HG03565 (cell line): Measurements from ENCODE around the gene OSBP2.

Source experiments
- ATAC-seq: cut with Tn5 transposase; IDR thresholded peaks from one replicate; pipeline ENCODE4 v1.9.1; 2021; ENCODE audit warnings: mild to moderate bottlenecking, moderate library complexity; ENCODE audit not compliant: unreplicated experiment

The OSBP2 gene

DNA sequence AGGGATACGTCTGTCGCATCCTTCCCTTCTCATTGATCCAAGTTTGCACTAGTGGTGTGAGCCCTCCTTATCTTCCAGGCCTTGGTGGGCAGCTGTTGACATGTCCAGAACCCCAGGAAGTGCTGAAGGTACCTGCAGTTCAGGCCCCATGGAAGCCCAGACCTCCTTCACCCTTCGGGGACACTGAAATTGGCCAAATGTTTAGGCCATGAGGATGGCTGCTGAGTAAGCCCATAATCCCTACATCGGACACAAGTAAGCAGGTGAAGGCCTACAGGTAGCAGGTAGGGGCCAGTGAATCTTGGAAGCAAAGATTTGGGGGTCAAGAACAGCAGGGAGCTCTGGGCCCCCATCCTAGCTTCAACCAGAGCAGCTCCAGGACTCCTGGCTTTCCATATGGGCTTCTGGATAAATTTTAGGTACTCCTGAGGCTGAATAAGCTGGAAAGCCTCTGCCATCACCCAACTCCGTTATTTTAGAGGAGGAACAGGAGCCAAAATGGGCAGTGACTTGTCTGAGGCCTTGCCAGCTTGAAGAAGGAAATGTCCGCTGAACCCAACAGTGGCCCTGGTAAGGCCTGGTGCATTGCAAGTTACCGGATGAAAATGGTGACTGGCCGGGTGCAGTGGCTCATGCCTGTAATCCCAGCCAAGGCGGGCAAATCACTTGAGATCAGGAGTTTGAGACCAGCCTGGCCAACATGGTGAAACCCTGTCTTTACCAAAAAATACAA is 228.7 kb downstream of the OSBP2 start:
- ATAC-seq = no peak

DNA sequence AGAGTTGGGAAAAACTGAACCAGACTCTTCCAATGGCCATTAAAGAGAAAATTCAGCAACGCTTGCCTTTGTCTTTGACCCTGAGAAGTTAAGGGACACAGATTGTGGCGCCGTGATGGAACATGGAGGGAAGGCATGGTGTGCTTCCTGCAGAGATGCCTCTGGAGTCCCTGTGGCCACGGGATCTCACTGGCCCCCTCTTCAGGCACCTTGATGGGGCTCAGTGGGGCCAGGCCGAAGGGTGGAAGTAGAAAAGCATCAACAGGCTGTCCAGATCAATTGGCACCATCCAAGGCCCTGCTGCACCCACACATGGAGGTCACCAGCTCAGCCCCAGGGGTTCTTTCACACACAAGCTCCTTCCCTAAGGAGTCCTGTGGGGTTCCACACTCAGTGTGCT is 231.0 kb downstream of the OSBP2 start:
- no peak for ATAC-seq

DNA sequence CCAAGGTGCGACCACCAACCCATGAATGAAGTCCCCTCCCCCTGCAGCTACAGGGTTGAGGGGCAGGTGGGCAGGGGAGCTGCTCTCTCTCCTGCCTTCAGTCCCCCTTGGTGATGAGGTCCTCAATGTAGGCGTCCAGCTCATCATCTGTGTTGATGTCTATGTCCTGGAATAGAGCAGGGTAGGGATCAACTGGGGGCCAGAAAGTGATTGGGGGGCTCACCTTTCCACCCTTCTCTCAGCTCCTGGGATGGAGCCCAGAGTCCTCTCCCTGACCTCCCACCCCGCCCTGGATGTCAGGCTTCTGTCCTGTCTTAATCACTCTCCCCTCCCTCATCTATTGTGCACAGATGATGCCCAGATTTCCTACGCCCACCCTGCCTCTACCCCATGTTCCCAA is 232.0 kb downstream of the OSBP2 start:
- no peak for ATAC-seq

DNA sequence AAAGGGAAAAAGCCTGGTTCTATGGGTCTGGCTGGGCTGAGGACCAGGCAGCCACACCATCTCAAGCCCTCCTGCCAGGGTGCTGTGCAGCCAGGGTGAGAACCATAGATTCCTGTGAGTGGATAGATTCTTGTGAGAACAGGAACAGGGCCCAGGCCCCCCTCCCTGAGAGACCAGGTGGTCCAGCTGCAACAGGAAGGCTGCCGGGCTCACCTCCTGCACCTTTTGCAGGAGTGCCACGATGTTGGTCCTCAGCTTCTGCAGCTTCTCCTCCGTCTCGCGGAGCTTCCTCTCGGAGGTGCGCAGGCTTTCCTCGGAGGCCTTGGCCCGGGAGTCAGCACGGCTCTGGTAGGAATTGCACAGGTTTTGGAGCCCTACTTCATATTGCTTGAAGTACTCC is 233.1 kb downstream of the OSBP2 start:
- ATAC-seq = no peak

DNA sequence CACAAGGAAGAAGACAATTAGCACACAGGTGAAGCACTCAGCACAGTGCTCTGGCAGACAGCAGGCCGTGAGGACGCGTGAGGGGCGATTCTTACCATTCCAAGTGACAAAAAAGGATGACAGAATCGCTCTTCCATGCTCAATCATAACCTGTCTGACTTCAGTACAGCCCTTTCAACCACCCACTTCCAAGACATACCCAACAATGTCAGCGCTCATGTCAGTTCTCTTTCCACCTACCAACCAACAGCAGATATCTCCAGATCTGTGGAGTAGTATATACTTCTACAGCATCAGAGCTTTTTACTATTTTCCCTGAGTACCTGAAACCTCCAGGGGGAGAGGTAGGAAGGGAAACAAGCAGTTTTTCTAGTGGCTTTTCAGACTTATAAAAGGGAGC is 233.7 kb downstream of the OSBP2 start:
- no peak for ATAC-seq

DNA sequence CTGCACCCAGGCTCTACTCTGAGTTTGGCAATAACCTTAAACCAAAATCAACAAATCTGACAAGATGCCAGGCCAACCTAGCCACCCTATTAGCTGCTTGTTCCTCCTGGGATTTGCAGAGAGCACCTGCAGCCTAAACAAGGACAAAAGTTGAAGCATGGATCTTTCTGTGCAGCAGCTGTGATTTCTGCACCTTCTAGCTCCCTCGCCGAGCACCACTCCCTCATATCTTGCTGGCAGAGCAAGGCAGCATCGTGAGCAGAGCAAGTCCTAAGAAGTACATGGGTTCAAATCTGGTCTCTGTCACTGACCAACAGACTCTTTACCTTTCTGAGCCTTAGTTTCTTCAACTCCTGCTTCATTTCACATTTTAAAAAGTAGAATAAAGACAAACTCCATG is 235.6 kb downstream of the OSBP2 start:
- no peak for ATAC-seq

DNA sequence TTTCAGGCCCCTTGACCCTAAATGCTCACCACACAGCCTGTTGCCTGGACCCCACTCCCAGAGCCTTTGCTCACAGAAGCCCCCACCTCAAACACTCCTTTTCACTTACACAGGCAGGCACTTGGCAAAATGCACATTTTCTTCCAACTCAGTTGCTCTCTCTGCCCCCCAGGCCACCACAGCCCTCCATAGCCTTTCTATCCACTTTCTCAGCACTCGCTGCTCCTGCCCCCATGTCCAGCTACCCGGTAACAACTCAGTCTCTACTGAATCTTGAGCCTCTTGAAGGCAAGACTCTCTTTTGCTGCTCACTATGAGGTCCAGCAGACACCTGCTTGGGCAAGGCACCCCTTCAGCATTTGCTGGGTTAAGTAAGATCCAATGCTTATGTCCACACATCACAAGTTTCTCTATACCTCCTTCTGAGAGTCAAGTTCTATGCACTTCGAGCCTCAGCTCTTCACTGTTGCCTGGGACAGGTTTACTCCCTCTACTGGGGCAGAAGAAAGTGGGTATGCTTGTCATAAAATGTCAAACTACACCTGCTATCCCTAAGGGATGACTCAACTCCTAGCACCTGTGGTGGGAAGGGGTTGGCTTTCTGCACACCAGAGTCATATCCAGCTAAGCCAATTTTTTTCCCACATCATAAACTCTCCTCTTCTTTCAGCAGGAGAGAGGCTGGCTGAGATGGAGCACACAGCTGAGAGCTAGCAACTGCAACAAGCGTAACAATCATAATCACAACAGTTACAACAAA is 237.0 kb downstream of the OSBP2 start:
- ATAC-seq = no peak

DNA sequence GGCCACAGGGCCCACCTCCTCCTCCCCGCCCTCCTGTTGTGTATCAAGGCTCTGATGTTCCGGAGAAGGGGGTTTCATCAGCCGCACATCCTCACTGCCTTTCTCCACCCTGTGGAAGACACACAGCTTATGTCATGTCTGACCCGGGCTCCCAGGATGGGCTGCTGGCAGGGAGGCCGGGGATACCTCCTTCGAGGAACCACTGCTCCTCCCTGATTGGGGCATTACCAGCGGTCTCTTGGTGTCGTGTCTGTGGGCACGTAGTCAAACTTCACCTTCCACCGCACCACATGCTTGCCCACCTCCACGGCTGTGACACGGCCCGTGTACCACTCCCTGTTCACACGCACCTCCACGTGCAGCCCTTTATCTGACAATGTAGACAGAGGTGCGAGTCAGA is 238.0 kb downstream of the OSBP2 start:
- ATAC-seq = no peak

DNA sequence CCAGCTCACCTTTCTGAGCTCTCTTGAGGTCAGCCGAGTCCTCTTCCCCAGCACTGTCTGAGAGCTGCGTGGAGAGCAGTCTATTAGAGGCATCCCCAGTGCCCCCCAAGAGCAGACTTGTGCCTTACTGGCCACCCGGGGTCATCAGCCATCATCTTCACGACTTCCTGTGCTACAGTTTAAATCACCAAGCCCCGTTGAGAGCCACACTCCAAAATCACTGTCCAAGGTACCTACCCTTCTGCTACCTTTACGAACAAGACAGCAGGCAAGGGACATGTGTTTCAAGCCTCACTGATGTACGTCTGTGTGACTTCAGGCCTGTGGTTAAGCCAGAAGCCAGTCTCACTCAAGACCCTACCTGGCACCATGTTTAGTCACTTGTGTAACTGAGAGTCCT is 238.8 kb downstream of the OSBP2 start:
- ATAC-seq = no peak

DNA sequence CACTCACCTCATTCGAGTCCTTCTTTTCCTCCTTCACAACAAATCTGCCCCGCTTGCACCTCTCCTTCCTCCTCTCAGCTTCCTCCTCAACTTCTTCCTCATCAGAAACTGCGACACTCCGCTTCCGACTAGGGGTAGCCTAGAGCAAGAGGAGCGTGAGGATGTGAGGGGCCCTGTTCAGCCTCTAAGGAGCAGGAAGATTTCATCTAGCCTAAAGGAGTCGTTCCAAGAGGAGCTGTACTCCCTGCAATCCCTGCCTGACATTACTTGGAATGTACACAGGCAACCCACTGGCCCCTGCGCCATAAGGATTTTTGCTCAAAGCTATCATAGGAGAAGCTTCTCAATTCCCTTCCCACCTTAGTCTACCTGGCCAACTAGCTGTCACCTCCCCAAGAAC is 239.4 kb downstream of the OSBP2 start:
- ATAC-seq = no peak

DNA sequence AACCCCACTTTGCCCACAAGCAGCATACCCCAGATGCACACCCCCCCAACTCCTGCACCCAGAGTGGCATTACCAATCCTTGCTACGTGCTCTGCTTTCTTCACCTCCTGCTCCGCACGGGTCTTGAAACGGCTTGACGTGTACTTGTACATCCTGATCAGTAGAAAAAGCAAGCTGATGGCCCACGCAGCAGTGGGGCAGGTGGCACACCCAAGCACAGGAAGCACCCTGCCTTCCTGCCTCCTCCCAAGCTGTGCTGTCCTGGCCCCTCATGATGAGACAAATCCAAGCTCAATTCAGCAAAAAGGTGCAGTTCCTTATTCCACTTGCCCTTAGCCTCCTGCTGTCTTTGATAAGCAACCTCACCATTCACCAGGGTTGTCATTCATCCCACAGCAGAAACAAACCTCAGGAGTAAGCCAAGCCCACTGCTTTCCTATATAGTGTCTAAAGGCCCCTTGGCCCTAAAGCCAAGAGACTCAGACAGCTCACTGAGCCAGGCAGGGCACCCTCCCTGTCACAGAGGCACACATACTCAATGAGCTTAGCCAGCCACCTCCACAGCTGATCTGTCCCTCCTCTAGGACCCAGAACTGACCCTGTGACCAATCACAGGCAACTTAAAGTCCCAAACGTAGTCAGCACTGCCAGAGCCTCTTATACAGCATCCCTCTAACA is 246.2 kb downstream of the OSBP2 start:
- no peak for ATAC-seq

DNA sequence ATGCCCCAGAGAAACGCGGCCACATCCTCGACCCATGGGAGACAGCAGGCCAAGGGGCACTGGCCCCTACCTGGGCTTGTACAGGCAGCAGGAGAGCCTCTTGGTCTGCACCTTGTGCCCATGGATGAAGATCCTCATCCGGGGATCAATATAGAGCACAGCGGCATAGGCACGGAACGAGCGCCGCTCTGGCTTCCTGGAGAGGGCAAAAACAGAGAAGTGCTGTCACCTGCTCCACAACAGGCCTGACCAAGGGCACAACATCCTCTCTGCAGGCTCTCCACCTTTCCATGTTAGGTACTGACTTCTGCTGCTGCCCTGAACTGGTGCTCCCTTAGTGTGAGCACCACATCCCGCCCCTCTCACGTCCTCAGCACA is 246.7 kb downstream of the OSBP2 start:
- no peak for ATAC-seq

DNA sequence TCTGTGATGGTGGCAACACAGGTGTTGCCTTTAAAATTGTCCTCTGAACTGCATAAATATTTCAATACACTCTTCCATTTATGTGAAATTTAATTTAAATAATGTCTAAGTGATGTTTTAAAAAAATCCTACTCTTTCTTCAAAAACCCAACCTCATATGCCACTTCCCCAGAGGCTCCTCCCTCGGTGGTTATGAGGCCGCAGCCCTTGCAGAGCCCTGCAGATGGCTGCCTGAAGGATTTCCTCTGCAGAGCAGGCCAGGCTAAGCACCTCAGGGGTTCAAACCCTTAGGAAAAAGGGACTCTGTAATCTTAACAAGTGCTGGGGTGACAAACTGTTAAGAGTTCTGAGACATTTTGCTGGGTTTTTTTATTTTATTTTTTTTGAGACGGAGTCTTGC is 248.7 kb downstream of the OSBP2 start:
- ATAC-seq = no peak

DNA sequence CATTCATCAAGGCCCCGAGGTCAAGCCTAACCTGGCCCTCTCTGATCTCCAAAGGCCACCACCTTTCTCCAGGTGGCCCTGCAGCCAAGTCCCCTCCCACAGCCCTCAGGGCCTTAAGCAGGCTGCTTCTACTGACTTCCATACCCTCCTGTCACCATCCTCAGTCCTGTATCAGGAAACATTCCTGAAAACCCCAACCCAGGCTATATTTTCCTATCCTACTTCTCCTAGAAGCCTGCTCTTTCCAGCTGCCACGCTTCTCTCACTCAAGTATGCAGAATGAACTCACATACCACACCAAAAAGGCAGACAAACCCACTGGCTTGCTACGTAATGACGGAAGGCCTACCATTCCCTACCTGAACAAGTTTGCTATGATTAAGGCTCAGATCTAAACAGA is 250.3 kb downstream of the OSBP2 start:
- ATAC-seq = no peak

DNA sequence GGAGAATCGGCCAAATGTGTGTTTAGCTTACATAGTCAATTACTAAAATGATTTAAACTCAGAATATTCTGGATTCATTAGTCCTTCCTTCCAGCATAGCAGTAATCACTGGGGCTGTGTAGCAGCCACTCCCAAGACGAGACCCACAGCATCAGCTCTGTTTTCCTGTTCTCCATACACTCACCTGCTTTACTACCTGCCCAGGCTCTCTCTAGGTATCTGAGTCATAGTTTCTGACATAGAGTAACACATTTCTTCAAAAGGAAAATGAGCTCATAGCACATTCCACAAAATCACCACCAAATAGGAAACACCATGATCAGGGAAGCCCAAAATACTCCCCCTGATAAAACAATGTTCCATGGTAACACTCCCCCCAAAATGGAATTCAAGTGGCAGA is 251.0 kb downstream of the OSBP2 start:
- ATAC-seq = no peak

DNA sequence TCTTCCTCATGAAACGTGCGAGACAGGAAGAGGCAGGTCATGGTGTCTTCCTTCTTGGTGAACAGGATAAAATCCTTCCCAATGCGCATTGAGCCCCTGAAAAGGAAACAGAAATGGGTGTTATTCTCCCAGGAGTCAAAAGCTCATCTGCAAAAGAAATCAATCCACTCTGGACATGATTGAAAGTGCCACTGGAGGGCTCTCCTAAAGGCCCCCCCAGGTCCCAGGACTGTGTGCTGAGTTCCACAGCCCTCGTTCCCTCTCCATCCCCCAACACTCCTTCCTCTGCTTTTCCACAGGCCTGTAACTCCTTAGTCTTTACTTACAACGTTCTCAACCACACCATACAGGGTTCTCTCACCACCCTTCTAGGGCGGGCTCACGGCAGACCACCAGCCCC is 251.7 kb downstream of the OSBP2 start:
- ATAC-seq = no peak

DNA sequence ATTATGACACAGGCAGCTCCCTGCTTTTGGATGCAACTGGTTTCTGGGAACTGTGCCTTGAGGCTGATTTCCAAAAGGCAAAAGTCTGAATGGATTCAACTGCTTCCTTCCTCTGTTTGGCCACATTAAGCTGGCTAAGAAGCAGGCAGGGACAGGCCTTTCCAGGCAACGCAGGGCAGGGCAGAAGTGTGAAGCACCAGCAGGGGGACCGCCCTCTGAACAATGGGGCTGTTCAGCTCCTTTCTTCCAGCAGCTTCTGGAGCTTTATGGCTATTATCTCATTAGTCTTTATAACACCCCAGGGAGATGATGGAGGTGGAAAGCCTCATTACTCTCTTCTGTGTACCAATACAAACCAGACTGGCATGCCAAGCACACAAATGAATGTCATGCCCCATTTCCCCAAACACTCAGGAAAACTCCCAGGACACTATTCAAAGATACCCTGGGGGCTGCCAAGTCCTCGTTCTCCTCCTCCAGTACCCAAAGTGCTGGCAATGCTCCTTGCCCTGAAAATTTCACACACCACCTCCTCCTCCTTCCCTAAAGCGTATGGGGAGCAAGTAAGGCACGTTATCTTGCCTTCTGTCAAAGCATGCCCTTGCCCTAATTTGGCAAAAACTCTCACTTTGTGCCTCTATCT is 252.6 kb downstream of the OSBP2 start:
- ATAC-seq = no peak

DNA sequence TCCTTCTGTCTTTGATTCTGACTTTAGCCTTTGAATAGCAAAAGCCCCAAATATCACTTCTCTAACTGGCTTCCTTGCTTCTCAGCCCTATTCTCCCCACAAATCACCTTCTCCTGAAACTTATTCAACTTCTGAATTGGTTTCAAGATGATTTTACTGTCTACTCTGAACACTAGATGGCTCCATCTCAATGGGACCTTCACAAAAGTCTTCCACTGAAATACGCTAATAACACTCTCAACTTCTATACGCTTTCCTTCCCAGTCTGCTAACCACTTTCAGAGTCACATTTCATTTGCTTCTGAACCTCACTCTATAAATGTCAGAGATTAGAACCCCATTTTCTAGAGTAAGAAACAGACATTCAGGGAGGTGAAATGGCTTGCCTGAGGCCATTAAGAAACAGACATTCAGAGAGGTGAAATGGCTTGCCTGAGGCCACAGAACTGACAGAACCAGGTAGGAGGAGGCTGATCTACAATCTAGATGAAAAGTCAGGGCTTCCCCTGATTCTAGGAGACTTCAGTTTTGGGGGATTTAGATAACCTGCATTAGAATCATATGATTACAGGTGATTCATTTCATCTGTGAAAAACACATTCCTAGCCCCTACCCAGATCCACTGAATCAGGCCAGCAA is 253.3 kb downstream of the OSBP2 start:
- ATAC-seq = no peak

DNA sequence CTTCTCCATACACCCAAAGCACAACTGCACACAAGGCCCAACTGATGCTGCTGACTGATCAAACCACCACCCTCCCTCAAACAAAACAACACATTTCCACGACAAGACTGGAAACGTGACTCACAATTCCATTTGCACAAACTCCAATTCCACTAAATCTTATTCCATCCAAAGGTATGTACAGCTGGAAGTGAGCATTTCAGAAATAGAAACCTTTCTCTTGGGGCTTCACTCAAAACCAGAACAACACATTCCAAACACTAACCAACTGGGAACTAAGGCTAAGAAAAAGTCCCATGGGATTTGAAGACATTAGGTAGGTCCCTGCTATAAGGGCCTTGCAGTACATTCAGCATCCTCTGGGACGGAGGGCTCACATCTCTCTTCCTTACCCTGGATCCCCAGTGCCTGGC is 254.3 kb downstream of the OSBP2 start:
- ATAC-seq = no peak

DNA sequence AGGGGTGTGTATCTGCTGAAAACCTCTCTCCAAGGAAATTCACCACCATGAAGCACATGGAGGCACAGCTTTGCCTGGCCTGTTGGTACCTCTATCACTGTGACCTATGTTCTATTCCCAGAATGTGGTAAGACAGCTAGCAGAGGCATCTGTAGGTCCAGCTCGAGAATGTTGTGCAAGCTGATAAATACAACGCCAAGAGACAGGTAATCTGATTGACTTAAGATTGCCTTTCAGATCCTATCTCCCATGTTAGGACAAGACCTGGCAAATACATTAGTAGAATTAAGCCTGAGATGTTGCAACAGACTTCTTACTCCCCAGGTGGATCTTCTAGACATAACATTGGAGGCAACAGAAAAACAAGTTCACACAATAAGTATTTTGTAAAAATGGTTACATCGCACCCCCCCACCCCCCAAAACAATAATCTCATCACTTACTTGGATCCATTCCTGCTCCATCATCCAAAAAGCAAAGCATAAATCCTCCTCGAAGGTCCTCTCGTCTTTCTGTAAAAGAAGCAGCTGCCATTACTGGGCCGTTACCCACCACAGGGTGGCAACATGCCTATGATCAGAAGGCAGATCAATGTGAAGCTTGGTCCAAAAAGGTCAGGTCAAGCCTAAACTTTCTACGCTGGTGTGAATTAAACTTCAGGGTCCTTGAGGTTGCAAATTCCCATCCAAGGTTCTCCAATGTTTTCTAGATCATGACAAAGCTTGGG is 255.4 kb downstream of the OSBP2 start:
- ATAC-seq = no peak

DNA sequence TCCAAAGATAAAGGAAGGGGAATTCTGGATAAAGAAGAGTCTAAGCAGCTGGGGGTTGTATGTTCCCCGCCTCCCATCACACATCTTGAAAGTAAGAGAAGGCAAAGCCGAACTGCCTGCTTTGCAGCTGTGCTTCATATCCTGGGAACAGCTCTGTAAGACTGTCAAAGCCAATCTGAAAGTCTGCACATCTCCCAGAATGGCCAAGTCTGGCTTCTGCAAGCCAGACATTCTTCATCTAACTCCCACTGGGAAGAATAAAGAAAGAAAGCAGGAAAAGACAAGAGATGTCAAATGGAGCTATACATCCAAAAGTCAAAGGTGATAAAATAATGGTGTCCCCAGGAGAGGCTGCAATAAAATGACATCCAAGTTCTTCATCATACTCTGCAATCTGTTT is 258.5 kb downstream of the OSBP2 start:
- ATAC-seq = no peak
